NCI-H69 (cell line): ENCODE results near the gene CBY3.
A peak's percentile ranks its signal among the peaks of the same experiment; 100 is the strongest.
"Not testable (repeated sequence)": the region's sequence is repeated elsewhere in the genome, so short reads cannot be mapped to it uniquely, and the experiment has no call there.

Source experiments
- DNase-seq: peaks from one replicate; lab custom pipeline; 2025; lab: John Stamatoyannopoulos, UW

The CBY3 gene

DNA sequence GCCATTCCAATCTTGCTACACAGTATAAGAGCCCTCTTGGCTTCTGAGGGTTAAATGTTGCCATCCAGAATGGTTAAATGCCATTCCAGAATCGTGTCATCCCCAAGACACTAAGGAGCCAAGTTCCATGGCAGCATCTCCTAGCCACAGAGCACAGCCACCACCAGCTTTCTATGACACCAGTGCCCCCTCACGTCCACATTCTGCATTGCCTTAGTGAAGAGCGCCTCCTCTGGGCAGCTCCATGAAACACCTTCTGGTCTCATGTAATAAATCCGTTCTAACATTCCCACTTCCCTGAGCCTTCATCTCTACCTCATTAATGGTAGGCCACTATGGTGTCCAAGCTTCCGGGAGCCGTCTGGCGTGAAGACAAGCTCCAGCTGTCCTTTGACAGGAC is 12.4 kb downstream of the CBY3 start:
- peak; percentile 61 for DNase-seq

DNA sequence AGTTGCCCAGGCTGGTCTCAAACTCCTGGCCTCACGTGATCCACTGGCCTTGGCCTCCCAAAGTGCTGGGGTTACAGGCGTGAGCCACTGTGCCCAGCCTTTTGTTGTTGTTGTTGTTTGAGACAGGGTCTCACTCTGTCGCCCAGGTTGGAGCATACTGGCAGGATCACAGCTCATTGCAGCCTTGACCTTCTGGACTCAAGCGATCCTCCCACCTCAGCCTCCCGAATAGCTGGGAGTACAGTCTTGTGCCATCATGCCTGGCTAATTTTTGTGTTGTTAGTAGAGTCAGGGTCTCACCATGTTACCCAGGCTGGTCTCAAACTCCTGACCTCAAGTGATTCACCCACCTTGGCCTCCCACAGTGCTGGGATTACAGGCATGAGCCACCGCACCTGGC is 19.2 kb downstream of the CBY3 start:
- DNase-seq = not testable (repeated sequence)

DNA sequence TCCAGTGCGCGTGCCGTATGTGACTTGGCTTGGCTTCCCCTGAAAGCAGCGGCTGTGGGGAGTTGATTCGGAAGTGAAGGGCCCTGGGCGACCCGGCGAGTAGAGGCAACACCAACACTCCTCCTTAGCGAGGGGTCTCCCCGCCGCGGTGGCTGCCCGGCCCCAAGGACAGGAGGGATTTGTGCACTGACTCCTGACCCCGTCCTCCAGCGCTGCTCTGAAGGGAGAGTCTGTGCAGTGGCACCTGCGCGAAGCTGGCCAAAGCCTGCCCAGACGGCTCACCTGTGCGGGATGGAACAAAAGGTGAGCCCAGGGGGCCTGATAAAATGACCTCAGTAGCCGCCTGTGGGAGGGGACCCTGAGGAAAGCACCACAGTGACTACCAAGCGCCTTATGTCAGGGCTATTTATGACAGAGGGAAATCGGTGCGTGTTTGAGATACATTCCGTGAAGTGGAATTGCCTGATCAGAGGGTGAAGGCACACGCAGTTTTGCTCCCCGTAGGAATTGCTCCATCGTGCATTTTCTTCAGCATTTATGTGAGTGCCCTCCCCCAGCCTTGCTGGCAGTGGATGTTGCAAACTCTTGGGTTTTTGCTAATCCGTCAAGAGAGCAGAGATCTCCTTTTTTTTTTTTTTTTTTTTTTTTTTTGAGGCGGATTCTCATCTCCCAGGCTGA is 22.5 kb downstream of the CBY3 start:
- peak; percentile 55 for DNase-seq

DNA sequence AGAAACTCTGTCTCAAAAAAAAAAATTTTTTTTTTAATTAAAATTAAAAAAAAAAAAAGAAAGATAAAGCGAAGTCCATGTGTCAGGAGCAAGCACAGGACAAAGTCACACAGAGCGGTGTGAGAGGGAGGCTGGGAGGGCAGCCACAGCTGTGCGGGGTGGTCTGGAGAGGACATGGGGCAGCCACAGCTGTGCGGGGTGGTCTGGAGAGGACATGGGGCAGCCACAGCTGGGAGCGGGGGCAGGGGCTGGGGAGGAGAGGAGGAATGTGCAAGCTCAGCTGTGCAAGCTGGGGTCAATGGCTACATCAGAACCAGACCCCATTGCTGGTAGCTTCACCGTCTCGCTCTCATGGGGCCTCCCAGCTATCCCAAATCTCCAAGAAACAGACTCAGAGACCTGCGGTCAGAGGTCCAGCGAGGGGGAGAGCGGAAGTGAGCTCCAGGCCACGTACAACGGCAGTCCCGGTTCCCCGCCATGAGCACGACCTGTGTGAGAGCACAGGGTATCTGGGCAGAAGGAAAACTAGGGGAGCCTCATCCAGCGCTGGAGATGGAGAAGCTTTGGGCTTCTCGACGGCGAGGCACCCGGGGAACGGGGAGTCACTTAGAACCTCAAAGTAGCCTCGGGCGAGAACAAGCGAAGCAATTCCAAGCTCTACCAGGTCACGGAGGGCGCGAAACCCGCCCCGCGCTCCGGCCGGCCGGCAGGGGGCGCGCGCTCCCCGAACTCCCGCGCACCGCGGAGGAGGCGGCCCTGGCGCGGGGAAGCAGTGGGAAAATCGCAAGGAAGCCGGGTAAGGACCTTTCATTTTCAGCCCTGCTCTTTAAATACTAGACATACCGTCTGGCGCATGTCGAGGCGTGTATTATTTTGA is 23.3 kb downstream of the CBY3 start:
- DNase-seq = not testable (repeated sequence)

DNA sequence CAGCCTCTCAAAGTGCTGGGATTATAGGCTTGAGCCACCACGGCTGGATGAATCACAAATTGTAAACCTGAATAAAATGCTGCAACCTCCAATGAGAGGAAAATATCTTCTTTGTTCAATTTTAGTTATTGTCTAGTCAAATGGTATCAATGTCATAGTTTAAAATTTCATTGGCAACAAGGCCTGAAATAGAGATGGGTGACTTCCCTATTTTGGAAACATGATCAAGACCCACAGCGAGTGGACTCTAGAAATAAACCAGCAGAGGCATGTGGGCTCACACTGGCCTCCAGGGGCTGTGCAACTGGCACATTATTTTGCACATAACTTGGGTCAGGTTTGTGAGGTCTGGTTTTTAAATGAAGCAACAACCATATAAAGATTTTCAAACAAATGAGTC is 27.7 kb downstream of the CBY3 start:
- not testable (repeated sequence) for DNase-seq

DNA sequence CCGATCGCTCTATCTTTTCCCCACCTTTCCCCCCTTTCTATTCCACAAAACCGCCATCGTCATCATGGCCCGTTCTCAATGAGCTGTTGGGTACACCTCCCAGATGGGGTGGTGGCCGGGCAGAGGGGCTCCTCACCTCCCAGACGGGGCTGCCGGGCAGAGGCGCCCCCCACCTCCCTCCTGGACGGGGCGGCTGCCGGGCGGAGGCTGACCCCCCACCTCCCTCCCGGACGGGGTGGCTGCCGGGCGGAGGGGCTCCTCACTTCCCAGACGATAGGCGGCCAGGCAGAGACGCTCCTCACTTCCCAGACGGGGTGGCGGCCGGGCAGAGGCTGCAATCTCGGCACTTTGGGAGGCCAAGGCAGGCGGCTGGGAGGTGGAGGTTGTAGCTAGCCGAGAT is 30.6 kb downstream of the CBY3 start:
- DNase-seq = not testable (repeated sequence)

DNA sequence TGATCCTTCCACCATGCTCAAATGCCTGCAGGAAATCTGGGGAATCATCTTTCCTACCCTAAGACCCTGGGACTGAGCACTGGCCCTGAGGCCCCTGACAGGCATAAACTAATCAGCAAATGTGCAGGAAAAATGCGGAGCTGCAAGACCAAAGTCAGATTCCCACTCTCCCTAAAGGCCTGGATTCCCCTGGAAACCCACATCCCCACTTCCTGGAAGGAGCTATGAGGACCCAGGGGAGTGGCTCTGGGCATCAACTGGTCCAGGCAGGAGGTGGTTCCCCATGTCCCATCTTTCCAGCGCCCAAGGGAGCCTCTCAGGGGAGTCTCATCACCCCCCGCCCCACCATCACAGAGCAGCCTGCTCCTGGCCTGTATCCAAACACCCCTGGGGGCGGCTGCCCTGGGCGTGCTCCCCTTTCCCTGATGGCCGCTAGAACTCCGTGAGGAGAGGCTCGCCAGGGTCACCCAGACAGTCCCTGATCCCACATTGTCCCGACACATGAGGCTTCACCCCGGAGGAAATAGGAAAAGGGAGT is 31.6 kb downstream of the CBY3 start:
- not testable (repeated sequence) for DNase-seq

DNA sequence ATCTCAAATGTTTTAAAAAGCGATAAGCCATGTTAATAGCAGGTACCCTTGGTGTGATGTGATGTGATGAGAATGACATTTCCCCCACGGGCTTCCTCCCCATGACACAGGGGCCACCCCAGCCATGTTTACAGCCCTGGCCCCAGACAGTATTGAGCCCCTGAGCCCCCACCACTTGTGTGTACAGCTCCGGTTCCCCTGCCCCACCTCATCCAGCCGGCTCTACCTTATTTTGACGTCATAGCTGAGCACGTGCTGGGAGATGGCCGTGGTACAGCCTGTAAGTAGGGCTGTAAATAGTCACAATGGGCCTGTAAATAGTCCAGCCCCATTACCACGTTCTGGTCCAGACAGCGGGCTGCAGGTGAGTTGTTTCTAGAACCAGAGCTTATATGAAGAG is 32.4 kb downstream of the CBY3 start:
- no peak for DNase-seq

DNA sequence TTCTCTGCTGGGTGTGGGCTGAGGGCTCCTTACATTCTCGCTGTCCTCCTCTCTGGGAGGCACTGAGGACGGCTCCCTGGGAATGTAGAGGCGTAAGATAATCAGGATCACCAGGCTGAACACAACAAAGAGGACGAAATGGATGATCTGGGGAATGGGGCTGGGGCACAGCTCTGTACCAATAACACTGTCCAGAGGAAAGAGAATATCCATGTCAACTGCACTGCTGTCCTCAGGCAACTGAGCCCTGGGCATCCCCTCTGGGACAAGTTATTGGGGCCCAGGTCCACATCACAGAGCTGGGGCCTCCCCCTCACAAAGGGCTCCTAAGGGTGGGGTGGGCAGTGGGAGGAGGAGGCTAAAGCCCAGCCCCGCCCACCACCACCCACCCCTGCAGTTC is 36.1 kb downstream of the CBY3 start:
- DNase-seq = not testable (repeated sequence)

DNA sequence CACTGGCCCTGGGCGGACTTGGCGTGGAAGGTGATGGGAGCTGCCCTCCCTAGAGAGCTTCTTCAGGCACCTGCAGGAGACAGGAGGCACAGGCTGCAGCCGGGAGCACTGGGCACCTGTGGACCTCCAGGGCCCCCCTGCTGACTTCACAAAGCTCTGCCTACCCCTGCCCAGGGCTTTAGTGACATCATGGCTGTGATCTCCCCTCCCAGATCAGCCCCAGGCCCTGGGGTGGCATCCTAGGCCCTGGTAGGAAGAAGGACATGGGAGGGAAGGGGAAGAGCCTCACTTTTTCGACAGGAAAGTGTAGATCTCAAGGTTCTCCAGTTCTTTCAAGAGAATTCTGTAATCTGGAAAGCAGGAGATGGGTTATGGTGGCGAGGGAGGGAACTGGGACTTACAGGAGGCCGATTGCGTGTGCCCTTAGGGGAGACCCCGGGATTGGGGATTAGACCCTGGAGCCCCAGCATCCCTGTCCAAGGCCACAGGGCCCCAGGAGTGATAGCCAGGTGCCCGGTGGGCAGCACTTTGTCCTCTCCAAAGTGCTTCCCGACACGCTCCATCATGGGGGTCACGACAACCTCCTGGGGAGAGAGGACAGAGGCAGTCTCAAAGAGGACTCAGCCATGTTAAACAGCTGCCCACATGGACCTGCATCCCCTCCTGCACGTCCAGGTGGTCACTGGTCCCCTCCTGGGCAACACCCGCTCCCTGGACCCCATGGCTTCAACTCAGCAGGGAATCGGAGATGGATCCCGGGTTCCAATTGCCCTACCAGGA is 37.5 kb downstream of the CBY3 start:
- DNase-seq = not testable (repeated sequence)

DNA sequence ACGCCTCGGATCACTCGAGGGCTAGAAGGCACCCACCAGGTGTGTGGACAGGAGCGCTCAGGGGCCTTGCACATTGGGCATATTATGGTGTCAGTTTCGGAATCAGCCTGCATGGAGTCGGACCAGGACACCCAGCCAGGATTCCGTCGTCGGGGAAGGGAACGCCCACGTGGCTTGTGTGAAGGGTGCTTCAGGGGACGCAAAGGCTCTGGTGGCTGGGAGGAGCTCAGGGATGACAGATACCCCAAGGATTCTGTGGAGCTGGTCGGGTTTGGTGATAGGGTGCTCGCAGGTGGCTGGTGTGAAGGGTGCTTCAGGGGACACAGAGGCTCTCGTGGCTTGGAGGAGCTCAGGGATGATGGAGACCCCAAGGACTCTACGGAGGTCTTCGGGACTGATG is 38.2 kb downstream of the CBY3 start:
- not testable (repeated sequence) for DNase-seq

DNA sequence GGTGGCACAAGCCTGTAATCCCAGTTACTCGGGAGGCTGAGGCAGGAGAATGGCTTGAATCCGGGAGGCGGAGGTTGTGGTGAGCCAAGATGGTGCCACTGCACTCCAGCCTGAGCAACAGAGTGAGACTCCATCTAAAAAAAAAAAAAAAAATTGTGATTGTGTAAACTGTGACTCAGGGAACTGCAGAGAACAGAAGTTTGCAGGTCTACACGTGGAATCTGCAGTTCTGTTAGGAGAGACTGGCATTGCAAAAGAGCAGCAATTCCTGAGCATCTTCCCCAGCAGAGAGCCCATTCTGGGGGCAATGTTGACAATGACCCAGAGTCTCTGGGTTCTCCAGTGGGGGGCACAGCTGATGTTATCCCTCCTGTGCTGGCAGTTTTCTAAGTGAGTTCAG is 39.1 kb downstream of the CBY3 start:
- DNase-seq = not testable (repeated sequence)

DNA sequence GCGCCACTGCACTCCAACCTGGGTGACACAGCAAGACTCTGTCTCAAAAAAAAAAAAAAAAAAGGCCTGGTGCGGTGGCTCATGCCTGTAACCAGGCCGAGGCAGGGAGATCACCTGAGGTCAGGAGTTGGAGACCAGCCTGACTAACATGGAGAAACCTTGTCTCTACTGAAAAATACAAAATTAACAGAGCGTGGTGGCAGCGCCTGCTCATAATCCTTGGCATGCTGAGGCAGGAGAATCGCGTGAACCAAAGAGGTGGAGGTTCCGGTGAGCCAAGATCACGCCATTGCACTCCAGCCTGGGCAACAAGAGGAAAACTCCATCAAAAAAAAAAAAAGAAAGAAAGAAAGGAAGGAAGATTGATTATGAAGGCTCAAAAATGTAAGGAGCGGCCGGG is 41.5 kb downstream of the CBY3 start:
- not testable (repeated sequence) for DNase-seq

DNA sequence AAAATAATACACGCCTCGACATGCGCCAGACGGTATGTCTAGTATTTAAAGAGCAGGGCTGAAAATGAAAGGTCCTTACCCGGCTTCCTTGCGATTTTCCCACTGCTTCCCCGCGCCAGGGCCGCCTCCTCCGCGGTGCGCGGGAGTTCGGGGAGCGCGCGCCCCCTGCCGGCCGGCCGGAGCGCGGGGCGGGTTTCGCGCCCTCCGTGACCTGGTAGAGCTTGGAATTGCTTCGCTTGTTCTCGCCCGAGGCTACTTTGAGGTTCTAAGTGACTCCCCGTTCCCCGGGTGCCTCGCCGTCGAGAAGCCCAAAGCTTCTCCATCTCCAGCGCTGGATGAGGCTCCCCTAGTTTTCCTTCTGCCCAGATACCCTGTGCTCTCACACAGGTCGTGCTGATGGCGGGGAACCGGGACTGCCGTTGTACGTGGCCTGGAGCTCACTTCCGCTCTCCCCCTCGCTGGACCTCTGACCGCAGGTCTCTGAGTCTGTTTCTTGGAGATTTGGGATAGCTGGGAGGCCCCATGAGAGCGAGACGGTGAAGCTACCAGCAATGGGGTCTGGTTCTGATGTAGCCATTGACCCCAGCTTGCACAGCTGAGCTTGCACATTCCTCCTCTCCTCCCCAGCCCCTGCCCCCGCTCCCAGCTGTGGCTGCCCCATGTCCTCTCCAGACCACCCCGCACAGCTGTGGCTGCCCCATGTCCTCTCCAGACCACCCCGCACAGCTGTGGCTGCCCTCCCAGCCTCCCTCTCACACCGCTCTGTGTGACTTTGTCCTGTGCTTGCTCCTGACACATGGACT is 46.3 kb downstream of the CBY3 start:
- not testable (repeated sequence) for DNase-seq

DNA sequence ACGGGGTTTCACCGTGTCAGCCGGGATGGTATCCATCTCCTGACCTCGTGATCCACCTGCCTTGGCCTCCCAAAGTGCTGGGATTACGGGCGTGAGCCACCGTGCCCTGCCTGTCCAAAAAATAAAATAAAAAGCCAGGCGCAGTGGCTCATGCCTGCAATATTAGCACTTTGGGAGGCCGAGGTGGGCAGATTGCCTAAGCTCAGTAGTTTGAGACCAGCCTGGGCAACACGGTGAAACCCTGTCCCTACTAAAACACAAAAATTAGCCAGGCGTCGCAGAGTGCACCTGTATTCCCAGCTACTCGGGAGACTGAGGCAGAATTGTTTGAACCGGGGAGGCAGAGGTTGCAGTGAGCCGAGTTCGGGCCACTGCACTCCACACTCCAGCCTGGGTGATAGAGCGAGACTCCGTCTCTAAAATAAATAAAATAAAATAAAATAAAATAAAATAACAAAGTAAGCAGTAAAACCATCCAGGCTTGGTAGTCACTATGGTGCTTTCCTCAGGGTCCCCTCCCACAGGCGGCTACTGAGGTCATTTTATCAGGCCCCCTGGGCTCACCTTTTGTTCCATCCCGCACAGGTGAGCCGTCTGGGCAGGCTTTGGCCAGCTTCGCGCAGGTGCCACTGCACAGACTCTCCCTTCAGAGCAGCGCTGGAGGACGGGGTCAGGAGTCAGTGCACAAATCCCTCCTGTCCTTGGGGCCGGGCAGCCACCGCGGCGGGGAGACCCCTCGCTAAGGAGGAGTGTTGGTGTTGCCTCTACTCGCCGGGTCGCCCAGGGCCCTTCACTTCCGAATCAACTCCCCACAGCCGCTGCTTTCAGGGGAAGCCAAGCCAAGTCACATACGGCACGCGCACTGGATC is 47.1 kb downstream of the CBY3 start:
- not testable (repeated sequence) for DNase-seq
